ENCODE measurements around the gene TMA16. TPM values are rescaled to one million over a fixed set of nuclear protein-coding genes. Genes with fewer than 3 reads are reported as not detected.

TMA16 gene
- polyA plus RNA-seq, 1 donor from 2014 or later = 6.6 TPM

GRCh38 chr4:163447481-163447880 lies 47.0 kb upstream of the TMA16 start:
- no peak overlapping the region for H3K9ac ChIP-seq (ENCODE audit: low read length)
- H3K9me3 ChIP-seq (ENCODE audit: low read length) = no peaks in the 10 kb centered on the region
- no peaks in the 10 kb centered on the region for H4K20me1 ChIP-seq (ENCODE audit: insufficient read depth)
- no peaks in the 10 kb centered on the region for H3K79me2 ChIP-seq (replicated peaks; ENCODE audit: insufficient read depth, low read length)
- H3K9me2 ChIP-seq (ENCODE audit: insufficient read depth, low read length) = no peaks in the 10 kb centered on the region
- H3K36me3 ChIP-seq (ENCODE audit: insufficient read depth, low read length) = no peaks in the 10 kb centered on the region
- no peaks in the 10 kb centered on the region for H3F3A ChIP-seq (ENCODE audit: insufficient read depth, low read length, poor library complexity, severe bottlenecking)
- TF ChIP-seq TAF1 (IDR thresholded peaks at IDR 0.05; ENCODE audit: low read depth) = no peak
- TF ChIP-seq, protein P1, sequence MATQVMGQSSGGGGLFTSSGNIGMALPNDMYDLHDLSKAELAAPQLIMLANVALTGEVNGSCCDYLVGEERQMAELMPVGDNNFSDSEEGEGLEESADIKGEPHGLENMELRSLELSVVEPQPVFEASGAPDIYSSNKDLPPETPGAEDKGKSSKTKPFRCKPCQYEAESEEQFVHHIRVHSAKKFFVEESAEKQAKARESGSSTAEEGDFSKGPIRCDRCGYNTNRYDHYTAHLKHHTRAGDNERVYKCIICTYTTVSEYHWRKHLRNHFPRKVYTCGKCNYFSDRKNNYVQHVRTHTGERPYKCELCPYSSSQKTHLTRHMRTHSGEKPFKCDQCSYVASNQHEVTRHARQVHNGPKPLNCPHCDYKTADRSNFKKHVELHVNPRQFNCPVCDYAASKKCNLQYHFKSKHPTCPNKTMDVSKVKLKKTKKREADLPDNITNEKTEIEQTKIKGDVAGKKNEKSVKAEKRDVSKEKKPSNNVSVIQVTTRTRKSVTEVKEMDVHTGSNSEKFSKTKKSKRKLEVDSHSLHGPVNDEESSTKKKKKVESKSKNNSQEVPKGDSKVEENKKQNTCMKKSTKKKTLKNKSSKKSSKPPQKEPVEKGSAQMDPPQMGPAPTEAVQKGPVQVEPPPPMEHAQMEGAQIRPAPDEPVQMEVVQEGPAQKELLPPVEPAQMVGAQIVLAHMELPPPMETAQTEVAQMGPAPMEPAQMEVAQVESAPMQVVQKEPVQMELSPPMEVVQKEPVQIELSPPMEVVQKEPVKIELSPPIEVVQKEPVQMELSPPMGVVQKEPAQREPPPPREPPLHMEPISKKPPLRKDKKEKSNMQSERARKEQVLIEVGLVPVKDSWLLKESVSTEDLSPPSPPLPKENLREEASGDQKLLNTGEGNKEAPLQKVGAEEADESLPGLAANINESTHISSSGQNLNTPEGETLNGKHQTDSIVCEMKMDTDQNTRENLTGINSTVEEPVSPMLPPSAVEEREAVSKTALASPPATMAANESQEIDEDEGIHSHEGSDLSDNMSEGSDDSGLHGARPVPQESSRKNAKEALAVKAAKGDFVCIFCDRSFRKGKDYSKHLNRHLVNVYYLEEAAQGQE (IDR thresholded peaks at IDR 0.05; ENCODE audit: borderline replicate concordance) = no peak
- no peak for TF ChIP-seq MXI1 (conservative IDR thresholded peaks at IDR 0.05; ENCODE audit: poor library complexity, severe bottlenecking)
- no peak for TF ChIP-seq EZH2 (IDR thresholded peaks at IDR 0.05; ENCODE audit: borderline replicate concordance, insufficient read depth, low read length, poor library complexity, severe bottlenecking)
- no peak for TF ChIP-seq POLR2AphosphoS5 (IDR thresholded peaks at IDR 0.05)
- no peak for TF ChIP-seq RAD21 (conservative IDR thresholded peaks at IDR 0.05)
- H3K4me2 ChIP-seq (ENCODE audit: low read length) = no peak overlapping the region
- H3K27ac ChIP-seq (ENCODE audit: low read length) = no peak overlapping the region
- no peak overlapping the region for H3K4me3 ChIP-seq (ENCODE audit: low read length)
- no peak overlapping the region for H2AFZ ChIP-seq (ENCODE audit: low read depth, low read length)
- H3K27me3 ChIP-seq (ENCODE audit: insufficient read depth, low read depth, low read length) = no peaks in the 10 kb centered on the region

GRCh38 chr4:163448540-163449203 lies 45.8 kb upstream of the TMA16 start:
- H3F3A ChIP-seq (ENCODE audit: insufficient read depth, low read length, poor library complexity, severe bottlenecking) = no peaks in the 10 kb centered on the region
- H3K27ac ChIP-seq (ENCODE audit: low read length) = no peak overlapping the region
- H3K36me3 ChIP-seq (ENCODE audit: insufficient read depth, low read length) = no peaks in the 10 kb centered on the region
- no peak overlapping the region for H3K9ac ChIP-seq (ENCODE audit: low read length)
- H3K79me2 ChIP-seq (replicated peaks; ENCODE audit: insufficient read depth, low read length) = no peaks in the 10 kb centered on the region
- no peaks in the 10 kb centered on the region for H4K20me1 ChIP-seq (ENCODE audit: insufficient read depth)
- H3K4me3 ChIP-seq (ENCODE audit: low read length) = no peak overlapping the region
- H3K9me3 ChIP-seq (ENCODE audit: low read length) = no peaks in the 10 kb centered on the region
- H3K9me2 ChIP-seq (ENCODE audit: insufficient read depth, low read length) = no peaks in the 10 kb centered on the region
- H3K27me3 ChIP-seq (ENCODE audit: insufficient read depth, low read depth, low read length) = no peaks in the 10 kb centered on the region
- H3K4me2 ChIP-seq (ENCODE audit: low read length) = no peak overlapping the region
- no peak for TF ChIP-seq TAF1 (IDR thresholded peaks at IDR 0.05; ENCODE audit: low read depth)
- no peak for TF ChIP-seq CTCF (IDR thresholded peaks at IDR 0.05; ENCODE audit: poor library complexity, severe bottlenecking)
- TF ChIP-seq SMC3 (conservative IDR thresholded peaks at IDR 0.05; ENCODE audit: poor library complexity) = no peak
- TF ChIP-seq, protein P1 (IDR thresholded peaks at IDR 0.05; ENCODE audit: borderline replicate concordance) = no peak
- no peak for TF ChIP-seq EP300 (conservative IDR thresholded peaks at IDR 0.05; ENCODE audit: poor library complexity, severe bottlenecking)
- no peak for TF ChIP-seq POLR2AphosphoS5 (IDR thresholded peaks at IDR 0.05)
- no peak for TF ChIP-seq RAD21 (conservative IDR thresholded peaks at IDR 0.05)
- TF ChIP-seq MXI1 (conservative IDR thresholded peaks at IDR 0.05; ENCODE audit: poor library complexity, severe bottlenecking) = no peak
- no peak for TF ChIP-seq EZH2 (IDR thresholded peaks at IDR 0.05; ENCODE audit: borderline replicate concordance, insufficient read depth, low read length, poor library complexity, severe bottlenecking)
- H2AFZ ChIP-seq (ENCODE audit: low read depth, low read length) = no peak overlapping the region
